Heart left ventricle (tissue), 16 donors: Measurements from ENCODE around the gene CADPS2. TPM values are rescaled to one million over a fixed set of nuclear protein-coding genes. Genes with fewer than 3 reads are reported as not detected.
A peak's percentile ranks its signal among the peaks of the same experiment; 100 is the strongest.

Experiments used
- ATAC-seq, 4 donors: fragments of 200-7000 bp; cut with Tn5 transposase; one replicate each; pipeline ENCODE4 v1.9.1; 2020 to 2022; ENCODE audit warnings: moderate library complexity in 4 of 4, mild to moderate bottlenecking in 3 of 4, moderate number of reproducible peaks in 1 of 4
- DNase-seq, 5 donors: peaks; one replicate each; pipeline ENCODE4 v3.0.0-alpha.2; 2020
- H3K27ac ChIP-seq, 12 donors: fragments of 200-600 bp; sonication (generic) in 4 of 12; one replicate each; pipeline versions ENCODE4 v1.5.0 to v1.8.0; 2016 to 2022; ENCODE audit warnings: mild to moderate bottlenecking in 2 of 12
- H3K27me3 ChIP-seq, 9 donors: fragments of 200-600 bp; sonication (generic) in 2 of 9; one replicate each; pipeline versions ENCODE4 v1.5.1 to v1.8.0; 2016 to 2022; ENCODE audit warnings: mild to moderate bottlenecking in 3 of 9
- H3K36me3 ChIP-seq, 9 donors: fragments of 200-600 bp; sonication (generic) in 2 of 9; one replicate each; pipeline versions ENCODE4 v1.5.0 to v1.8.0; 2018 to 2022; ENCODE audit warnings: mild to moderate bottlenecking in 2 of 9
- H3K4me1 ChIP-seq, 12 donors: fragments of 200-600 bp; sonication (generic) in 4 of 12; one replicate each; pipeline versions ENCODE4 v1.5.0 to v1.8.0; 2016 to 2022; ENCODE audit warnings: mild to moderate bottlenecking in 3 of 12
- H3K4me3 ChIP-seq, 12 donors: fragments of 200-600 bp; sonication (generic) in 4 of 12; one replicate each; pipeline versions ENCODE4 v1.5.0 to v1.8.0; 2017 to 2022; ENCODE audit warnings: mild to moderate bottlenecking in 9 of 12, moderate library complexity in 4 of 12
- H3K9me3 ChIP-seq, 12 donors: fragments of 200-600 bp; sonication (generic) in 4 of 12; one replicate each; pipeline versions ENCODE4 v1.5.0 to v1.8.0; 2016 to 2022; ENCODE audit warnings: mild to moderate bottlenecking in 1 of 12
- POLR2A ChIP-seq, 2 donors: fragments of 450-650 bp; IDR thresholded peaks; one replicate each; pipeline ENCODE4 v1.6.1; 2017; ENCODE audit warnings: antibody characterized with exemption in 2 of 2, mild to moderate bottlenecking in 2 of 2, moderate library complexity in 2 of 2
- WGBS, 4 donors: extraction: QIAGEN DNeasy Blood & Tissue Kit in 2 of 4; methylation state at CpG; one replicate each; pipeline versions ENCODE4 v1.1.5 to v1.1.7; 2013 to 2018; 5-methylcytosine and 5-hydroxymethylcytosine counted together
- intact Hi-C, 10 donors: fragments of 100-400 bp; cut with DNase I; formaldehyde crosslinking; loops; one replicate each; pipeline versions ENCODE4 v1.11.1 to v1.14.2; 2022
- polyA plus RNA-seq, 2 donors: library from polyadenylated mRNA; stranded (reverse); fragments of 200-250 nt; gene quantifications; one replicate each; pipeline ENCODE4 v1.2.3, GENCODE V29; 2013
- total RNA-seq, 9 donors: library from RNA; depleted of rRNA in 2 of 9; stranded (reverse); fragments of >200 nt in 2 of 9; fragmentation: NEBNext Ultra II Directional in 3 of 9; extraction: Animal tissue kit (Norgen Biotek cat#: 25700) in 3 of 9; gene quantifications; one replicate each; pipeline versions ENCODE4 v1.1.0 to v1.2.4, GENCODE V29; 2016 to 2023
- TF ChIP-seq, protein P1 (sequence below), 12 donors: fragments of 200-600 bp; sonication (generic) in 4 of 12; IDR thresholded peaks; one replicate each; pipeline versions ENCODE4 v1.5.0 to v1.8.0; 2018 to 2022; ENCODE audit warnings: antibody characterized with exemption in 12 of 12, mild to moderate bottlenecking in 5 of 12
- donor health status: ischemic (EF 13 %, LVEDD 7.1; RV severe dilation, severe dysfunction).
- donor health status: healthy with polysubstance abuse.
- donor health status: DM: no; HTN: yes; CAD: no.
- donor health status: DM: no; HTN: no; CAD: no.
- donor health status: ischemic (EF 25% LVEDD 6.9; RV normal size, moderate dysfunction).
- donor health status: ischemic (EF 25% LVEDD 5.7; RV mildly dilated, moderate dysfunction).
- donor health status: healthy.
- donor health status: DM: yes; HTN: yes; CAD: no.
- donor health status: ischemic (EF 35%, LVEDD 5.7; RV mildly dilated, moderate dysfunction).
- donor health status: nonischemic (EF 11% LVEDD 7.7; RV severe dilation, severe dysfunction).
- donor health status: DM: yes; HTN: yes; CAD: no.
- donor health status: PGD.
- donor health status: ischemic (EF 29% LVEDD 5.4; RV normal size, mild dysfunction).
- donor health status: nonischemic (EF 23%, LVEDD 6.1; RV moderate dilation, normal function).

CADPS2 gene
- total and polyA plus RNA-seq, 11 donors, result 6.5 to 29.0 (median 10.3) TPM

DNA sequence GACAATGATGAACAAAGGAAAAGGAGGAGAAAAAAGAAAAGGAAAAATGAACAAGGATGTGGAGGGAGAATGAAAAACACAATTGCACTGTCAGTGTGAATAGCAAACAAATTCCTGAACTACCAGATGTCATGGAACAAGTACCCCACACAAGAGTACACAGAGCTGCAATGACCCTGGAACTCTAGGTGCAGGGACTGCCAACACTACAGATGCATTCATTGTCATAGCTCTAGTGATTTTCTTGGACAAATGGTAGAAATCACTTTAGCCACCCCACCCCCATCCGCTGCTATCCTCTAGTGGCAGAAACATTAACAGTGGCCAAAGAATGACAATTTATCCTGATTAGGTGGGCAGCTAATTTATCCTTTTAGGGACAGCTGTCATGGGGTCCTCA is 190.4 kb downstream of the CADPS2 start:
- ATAC-seq, result no peak
- intact Hi-C loops, result no loop called here
- TF ChIP-seq, protein P1, sequence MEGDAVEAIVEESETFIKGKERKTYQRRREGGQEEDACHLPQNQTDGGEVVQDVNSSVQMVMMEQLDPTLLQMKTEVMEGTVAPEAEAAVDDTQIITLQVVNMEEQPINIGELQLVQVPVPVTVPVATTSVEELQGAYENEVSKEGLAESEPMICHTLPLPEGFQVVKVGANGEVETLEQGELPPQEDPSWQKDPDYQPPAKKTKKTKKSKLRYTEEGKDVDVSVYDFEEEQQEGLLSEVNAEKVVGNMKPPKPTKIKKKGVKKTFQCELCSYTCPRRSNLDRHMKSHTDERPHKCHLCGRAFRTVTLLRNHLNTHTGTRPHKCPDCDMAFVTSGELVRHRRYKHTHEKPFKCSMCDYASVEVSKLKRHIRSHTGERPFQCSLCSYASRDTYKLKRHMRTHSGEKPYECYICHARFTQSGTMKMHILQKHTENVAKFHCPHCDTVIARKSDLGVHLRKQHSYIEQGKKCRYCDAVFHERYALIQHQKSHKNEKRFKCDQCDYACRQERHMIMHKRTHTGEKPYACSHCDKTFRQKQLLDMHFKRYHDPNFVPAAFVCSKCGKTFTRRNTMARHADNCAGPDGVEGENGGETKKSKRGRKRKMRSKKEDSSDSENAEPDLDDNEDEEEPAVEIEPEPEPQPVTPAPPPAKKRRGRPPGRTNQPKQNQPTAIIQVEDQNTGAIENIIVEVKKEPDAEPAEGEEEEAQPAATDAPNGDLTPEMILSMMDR (IDR thresholded peaks at IDR 0.05), result no peak
- no peak for TF ChIP-seq POLR2A (IDR thresholded peaks at IDR 0.05)
- H3K27me3 ChIP-seq, result no peaks in the 10 kb centered on the region
- H3K27ac ChIP-seq, result no peak overlapping the region
- no peaks in the 10 kb centered on the region for H3K36me3 ChIP-seq
- WGBS, 4 donors, result 82 to 94% (median 87%) methylated on average over 1 of the region's 1 CpG
- no peaks in the 10 kb centered on the region for H3K9me3 ChIP-seq
- H3K4me1 ChIP-seq, result no peaks in the 10 kb centered on the region
- no peak for DNase-seq
- no peak overlapping the region for H3K4me3 ChIP-seq

GRCh38 chr7:122694697-122695096 is 191.6 kb downstream of the CADPS2 start:
- no peaks in the 10 kb centered on the region for H3K36me3 ChIP-seq
- H3K27me3 ChIP-seq, result no peaks in the 10 kb centered on the region
- ATAC-seq (no peak), DNase-seq (no peak)
- no peak overlapping the region for H3K27ac ChIP-seq
- intact Hi-C loops, result no loop called here
- H3K4me3 ChIP-seq, result no peak overlapping the region
- 84 to 94% (median 90%) methylated on average over 2 of the region's 2 CpGs for WGBS, 4 donors
- no peaks in the 10 kb centered on the region for H3K9me3 ChIP-seq
- no peak for TF ChIP-seq POLR2A (IDR thresholded peaks at IDR 0.05)
- TF ChIP-seq, protein P1 (IDR thresholded peaks at IDR 0.05), result no peak
- H3K4me1 ChIP-seq, result no peaks in the 10 kb centered on the region

DNA sequence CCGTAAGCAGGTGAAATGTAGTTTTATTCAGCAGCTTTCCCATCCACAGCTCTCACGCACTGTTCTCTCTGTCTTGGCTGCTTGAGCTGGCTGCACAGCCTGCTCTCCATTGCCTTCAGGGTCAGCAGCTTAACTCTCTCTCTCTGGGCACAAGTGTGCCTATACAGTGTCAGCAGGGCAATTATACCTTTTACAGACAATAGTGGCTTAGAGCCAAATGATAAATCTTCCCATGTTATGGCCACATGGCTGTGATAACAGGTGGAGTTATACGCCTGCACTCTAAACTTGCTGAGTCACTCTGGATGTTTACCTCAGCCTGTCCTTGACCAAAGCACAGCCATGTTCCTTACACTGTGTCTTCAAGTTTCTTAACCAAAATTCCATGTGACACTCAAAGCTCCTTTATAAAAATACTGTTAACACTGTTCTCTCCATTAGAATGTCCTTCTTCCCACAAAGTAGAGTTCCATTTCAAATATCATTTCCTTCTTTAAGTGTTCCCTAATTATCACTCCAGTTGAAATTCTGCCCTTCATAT is 193.4 kb downstream of the CADPS2 start:
- ATAC-seq (no peak), DNase-seq (no peak)
- no peaks in the 10 kb centered on the region for H3K36me3 ChIP-seq
- 93 to 100% (median 96%) methylated on average over 3 of the region's 3 CpGs for WGBS, 4 donors
- no peak overlapping the region for H3K27ac ChIP-seq
- TF ChIP-seq, protein P1 (IDR thresholded peaks at IDR 0.05), result no peak
- TF ChIP-seq POLR2A (IDR thresholded peaks at IDR 0.05), result no peak
- no peaks in the 10 kb centered on the region for H3K27me3 ChIP-seq
- H3K4me1 ChIP-seq, result no peaks in the 10 kb centered on the region
- H3K9me3 ChIP-seq, result no peaks in the 10 kb centered on the region
- no peak overlapping the region for H3K4me3 ChIP-seq
- intact Hi-C loops, result no loop called here

DNA sequence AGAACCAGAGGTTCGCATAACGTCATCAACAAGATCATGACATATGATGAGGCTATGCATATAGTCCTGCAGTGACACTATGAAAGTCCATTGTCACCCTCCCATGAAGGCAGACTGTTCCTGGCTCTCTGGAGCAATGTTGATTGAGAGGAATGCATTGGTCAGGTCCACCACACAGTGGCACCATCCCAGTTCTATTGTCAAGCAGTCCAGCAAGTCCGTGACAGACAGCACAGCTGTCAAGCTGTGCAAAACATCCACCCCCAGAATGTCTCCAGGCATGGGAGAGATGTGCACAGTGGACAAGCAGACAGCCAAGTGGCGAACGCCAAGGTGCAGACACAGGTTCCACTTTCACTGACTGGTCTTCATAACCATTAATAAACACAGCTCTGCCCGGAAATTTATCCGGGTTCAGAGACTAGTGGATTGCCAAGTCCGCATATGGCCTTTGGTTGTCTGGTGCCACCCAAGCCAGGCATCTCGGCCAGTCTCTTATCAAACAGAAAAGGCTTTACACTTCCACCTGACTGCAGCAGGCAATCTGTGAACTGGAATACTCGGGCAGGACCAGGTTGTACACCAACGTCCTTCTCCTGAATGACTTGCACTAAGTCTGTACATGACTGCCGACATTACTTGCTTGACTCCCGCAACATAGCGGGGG is 194.6 kb downstream of the CADPS2 start:
- Histone ChIP-seq H3K4me1 (no peaks in the 10 kb centered on the region), H3K27ac (no peak overlapping the region), H3K4me3 (no peak overlapping the region), H3K9me3 (no peaks in the 10 kb centered on the region), H3K27me3 (no peaks in the 10 kb centered on the region), H3K36me3 (no peaks in the 10 kb centered on the region)
- DNase-seq (no peak), ATAC-seq (peak in 2 of 4 donors; percentile 14 to 33)
- TF ChIP-seq POLR2A (IDR thresholded peaks at IDR 0.05), result no peak
- TF ChIP-seq, protein P1 (IDR thresholded peaks at IDR 0.05), result no peak
- intact Hi-C loops, result no loop called here
- 84 to 90% (median 89%) methylated on average over 14 of the region's 14 CpGs for WGBS, 4 donors
